Panc1 (cell line): ENCODE results near the gene NFATC1. TPM values are rescaled to one million over a fixed set of nuclear protein-coding genes. Genes with fewer than 3 reads are reported as not detected.

Experiments
- ATAC-seq: fragments of 200-7000 bp; cut with Tn5 transposase; 2 replicates; pipeline ENCODE4 v1.9.1; 2020; ENCODE audit warnings: mild to moderate bottlenecking, moderate library complexity
- BruUV-seq: library from RNA; stranded (reverse); fragments of 400-500 nt; replicated peaks from 2 replicates; lab custom pipeline; 2021; lab: Mats Ljungman, UMichigan
- CTCF ChIA-PET: fragments of 300-600 bp; sonication (Branson Sonifier 250); formaldehyde crosslinking; loops from one replicate; lab custom pipeline; 2022; ENCODE audit warnings: antibody characterized with exemption; lab: Charles Lee
- POLR2A ChIA-PET: fragments of 300-600 bp; sonication (Branson Sonifier 250); formaldehyde crosslinking; loops from one replicate; lab custom pipeline; 2022; ENCODE audit warnings: antibody characterized with exemption; lab: Charles Lee
- DNase-seq: peaks from one replicate; pipeline ENCODE4 v3.0.0-alpha.2; 2010; ENCODE audit warnings: low read depth, low spot score
- H3K27ac ChIP-seq: 2 replicates; pipeline ENCODE4 v1.5.1; 2011; ENCODE audit warnings: mild to moderate bottlenecking, low read length, inconsistent platforms
- H3K27me3 ChIP-seq: fragments of 200-500 bp; sonication (Bioruptor generic); 2 replicates; pipeline ENCODE4 v1.6.0; 2014; ENCODE audit warnings: low read length, inconsistent platforms; ENCODE audit not compliant: control insufficient read depth, insufficient read depth
- H3K36me3 ChIP-seq: fragments of 200-500 bp; sonication (Bioruptor generic); 2 replicates; pipeline ENCODE4 v1.5.1; 2014; ENCODE audit warnings: inconsistent platforms, mild to moderate bottlenecking, low read length, moderate library complexity; ENCODE audit not compliant: control insufficient read depth, insufficient read depth
- H3K4me1 ChIP-seq: 2 replicates; pipeline ENCODE4 v1.5.1; 2011; ENCODE audit warnings: inconsistent platforms, mild to moderate bottlenecking, low read length, moderate library complexity; ENCODE audit not compliant: control insufficient read depth, insufficient read depth
- H3K4me3 ChIP-seq, 2 experiments: 2 replicates each; pipeline ENCODE4 v1.5.1; 2011 to 2012; ENCODE audit warnings: low read depth in 2 of 2, low read length in 2 of 2, mild to moderate bottlenecking in 2 of 2, inconsistent platforms in 1 of 2, moderate library complexity in 1 of 2
- H3K9me3 ChIP-seq: fragments of 200-500 bp; sonication (Bioruptor generic); 2 replicates; pipeline ENCODE4 v1.5.1; 2014; ENCODE audit warnings: low read depth, mild to moderate bottlenecking, inconsistent platforms, low read length, moderate library complexity; ENCODE audit not compliant: control insufficient read depth, insufficient read depth
- POLR2AphosphoS5 ChIP-seq: IDR thresholded peaks from 2 replicates; pipeline ENCODE4 v1.6.1; 2012; ENCODE audit warnings: mild to moderate bottlenecking, low read depth, low read length, moderate library complexity
- REST ChIP-seq, 2 experiments: IDR thresholded peaks; 2 replicates each; pipeline ENCODE4 v1.6.1; 2011 to 2012; ENCODE audit warnings: low read depth in 2 of 2, control low read depth in 1 of 2, low read length in 1 of 2, mild to moderate bottlenecking in 1 of 2, moderate library complexity in 1 of 2; ENCODE audit not compliant: insufficient read depth in 1 of 2
- SIN3A ChIP-seq: IDR thresholded peaks from 2 replicates; pipeline ENCODE4 v1.6.1; 2012; ENCODE audit warnings: low read depth, mild to moderate bottlenecking, low read length, moderate library complexity, borderline replicate concordance; ENCODE audit not compliant: insufficient read depth
- TCF7L2 ChIP-seq: IDR thresholded peaks from 2 replicates; pipeline ENCODE4 v1.6.1; 2011; ENCODE audit warnings: mild to moderate bottlenecking, low read depth, low read length, inconsistent platforms
- in situ Hi-C: cut with HindIII; loops from 2 replicates; pipeline ENCODE4 v1.10.0; 2016; ENCODE audit warnings: low sequenced_read_pairs, low pct_unique_long_range_greater_than_20kb
- intact Hi-C: fragments of 100-400 bp; cut with micrococcal nuclease; formaldehyde crosslinking; loops from one replicate; pipeline ENCODE4 v1.10.0; 2022; ENCODE audit not compliant: unreplicated experiment
- total RNA-seq: library from RNA; stranded (reverse); gene quantifications from one replicate; pipeline ENCODE4 v1.2.1, GENCODE V29; 2021; ENCODE audit not compliant: unreplicated experiment
- TF ChIP-seq, protein P1 (sequence below): fragments of 450-650 bp; IDR thresholded peaks from 2 replicates; pipeline ENCODE4 v1.5.1; 2017; ENCODE audit warnings: mild to moderate bottlenecking

NFATC1 gene
- total RNA-seq, 1 experiment from 2014 or later, result 30.8 TPM

- H3K27ac ChIP-seq, result no peak overlapping the region
- TF ChIP-seq, protein P1, sequence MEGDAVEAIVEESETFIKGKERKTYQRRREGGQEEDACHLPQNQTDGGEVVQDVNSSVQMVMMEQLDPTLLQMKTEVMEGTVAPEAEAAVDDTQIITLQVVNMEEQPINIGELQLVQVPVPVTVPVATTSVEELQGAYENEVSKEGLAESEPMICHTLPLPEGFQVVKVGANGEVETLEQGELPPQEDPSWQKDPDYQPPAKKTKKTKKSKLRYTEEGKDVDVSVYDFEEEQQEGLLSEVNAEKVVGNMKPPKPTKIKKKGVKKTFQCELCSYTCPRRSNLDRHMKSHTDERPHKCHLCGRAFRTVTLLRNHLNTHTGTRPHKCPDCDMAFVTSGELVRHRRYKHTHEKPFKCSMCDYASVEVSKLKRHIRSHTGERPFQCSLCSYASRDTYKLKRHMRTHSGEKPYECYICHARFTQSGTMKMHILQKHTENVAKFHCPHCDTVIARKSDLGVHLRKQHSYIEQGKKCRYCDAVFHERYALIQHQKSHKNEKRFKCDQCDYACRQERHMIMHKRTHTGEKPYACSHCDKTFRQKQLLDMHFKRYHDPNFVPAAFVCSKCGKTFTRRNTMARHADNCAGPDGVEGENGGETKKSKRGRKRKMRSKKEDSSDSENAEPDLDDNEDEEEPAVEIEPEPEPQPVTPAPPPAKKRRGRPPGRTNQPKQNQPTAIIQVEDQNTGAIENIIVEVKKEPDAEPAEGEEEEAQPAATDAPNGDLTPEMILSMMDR, result no peak
- TF ChIP-seq TCF7L2 (no peak), POLR2AphosphoS5 (no peak), SIN3A (no peak), REST (IDR thresholded peaks at IDR 0.05; ENCODE audit: insufficient read depth in 1 of 2, low read depth in 2 of 2, low read length in 1 of 2) (no peak)
- POLR2A ChIA-PET, result no interaction called here
- H3K4me1 ChIP-seq, result no peaks in the 10 kb centered on the region
- H3K9me3 ChIP-seq, result no peaks in the 10 kb centered on the region
- CTCF ChIA-PET, result no interaction called here
- H3K27me3 ChIP-seq, result peaks cover 15% of the 10 kb centered on the region
- DNase-seq, result no peak
- in situ Hi-C loops (no loop called here), intact Hi-C loops (no loop called here)
- no TSS peak for BruUV-seq
- no peak for ATAC-seq
- no peak overlapping the region for H3K4me3 ChIP-seq
- H3K36me3 ChIP-seq, result no peaks in the 10 kb centered on the region
These were observed 136.2 kb downstream of the NFATC1 start for GRCh38 chr18:79531926-79532312.

- Histone ChIP-seq H3K9me3 (no peaks in the 10 kb centered on the region), H3K27ac (no peak overlapping the region), H3K27me3 (peaks cover 17% of the 10 kb centered on the region), H3K4me1 (no peaks in the 10 kb centered on the region), H3K36me3 (no peaks in the 10 kb centered on the region), H3K4me3 (no peak overlapping the region)
- intact Hi-C loops, result no loop called here
- DNase-seq (no peak), ATAC-seq (no peak)
- in situ Hi-C loops, result no loop called here
- POLR2A ChIA-PET, result interaction anchor here (0.6 kb wide), 1 partner anchor 100 kb away, joined by 3 read pairs; no protein-coding TSS in a partner anchor
- CTCF ChIA-PET, result no interaction called here
- no TSS peak for BruUV-seq
- TF ChIP-seq TCF7L2 (no peak), REST (IDR thresholded peaks at IDR 0.05; ENCODE audit: insufficient read depth in 1 of 2, low read depth in 2 of 2, low read length in 1 of 2) (no peak)
- TF ChIP-seq, protein P1, result no peak
These were observed 136.7 kb downstream of the NFATC1 start for GRCh38 chr18:79532313-79533007.
